Measurements from ENCODE around the gene DKC1. TPM values are rescaled to one million over a fixed set of nuclear protein-coding genes. Genes with fewer than 3 reads are reported as not detected.

DKC1 gene
- polyA plus RNA-seq (ENCODE audit: insufficient read length in 3 of 3), result 10 to 100 TPM; 55.2 to 63.5 (median 58.3) TPM

GRCh38 chrX:154762537-154763296, at the start of gene DKC1:
Gene DKC1 (plus strand): TSS chrX:154762864. CDS start chrX:154762966, 102 bp downstream.
- peak; percentile 74 to 85 (median 77) for DNase-seq (ENCODE audit: low read depth in 3 of 3, low spot score in 2 of 3)

- DNase-seq (ENCODE audit: low read depth in 3 of 3, low spot score in 2 of 3), result no peak
Observed at GRCh38 chrX:154714925-154715324, 47.7 kb upstream of the DKC1 start.

GRCh38 chrX:154715825-154716224, 46.8 kb upstream of the DKC1 start:
- DNase-seq (ENCODE audit: low read depth in 3 of 3, low spot score in 2 of 3), result no peak

- DNase-seq (ENCODE audit: low read depth in 3 of 3, low spot score in 2 of 3), result no peak
Observed at GRCh38 chrX:154717824-154718223, 44.8 kb upstream of the DKC1 start.

GRCh38 chrX:154718616-154719015, 44.0 kb upstream of the DKC1 start:
- DNase-seq (ENCODE audit: low read depth in 3 of 3, low spot score in 2 of 3), result no peak

DNA sequence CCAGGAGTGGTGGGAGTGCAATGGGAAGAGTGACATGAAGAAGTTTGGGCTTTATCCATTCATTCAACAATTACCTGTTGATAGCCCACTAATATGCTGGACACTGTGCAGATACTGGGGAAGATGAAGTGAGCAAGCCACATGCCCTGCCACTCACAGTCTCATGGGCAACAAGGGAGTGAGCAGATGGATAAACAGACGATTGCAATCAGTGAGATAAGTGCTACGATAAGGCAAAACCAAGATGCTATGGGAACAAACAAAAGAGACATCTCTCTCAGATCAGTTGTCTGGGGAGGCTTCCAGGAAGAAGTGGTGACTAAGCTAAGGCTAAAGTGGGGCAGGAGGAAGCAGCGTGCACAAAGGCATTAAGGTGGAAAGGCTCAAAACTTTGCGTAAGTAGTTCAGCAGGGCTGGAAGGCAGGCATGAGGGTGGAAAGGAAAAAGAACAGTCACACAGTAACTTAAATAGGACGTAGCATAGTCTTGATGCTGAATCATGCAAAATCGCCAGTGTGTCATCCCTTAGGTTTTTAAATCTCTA, 43.5 kb upstream of the DKC1 start:
- no peak for DNase-seq (ENCODE audit: low read depth in 3 of 3, low spot score in 2 of 3)

DNA sequence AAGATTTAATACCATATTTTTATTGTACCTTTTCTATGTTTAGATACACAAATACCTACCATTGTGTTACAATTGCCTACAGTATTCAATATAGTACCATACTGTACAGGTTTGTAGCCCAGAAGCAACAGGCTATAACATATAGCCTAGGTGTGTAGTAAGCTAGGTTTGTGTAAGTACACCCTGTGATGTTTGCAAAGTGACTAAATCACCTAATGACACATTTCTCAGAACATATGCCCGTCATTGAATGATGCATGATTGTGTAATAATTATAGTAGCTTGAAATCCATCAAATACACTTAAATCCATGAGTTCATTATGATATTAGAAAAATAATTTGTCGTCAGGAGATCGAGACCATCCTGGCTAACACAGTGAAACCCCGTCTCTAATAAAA, 42.6 kb upstream of the DKC1 start:
- no peak for DNase-seq (ENCODE audit: low read depth in 3 of 3, low spot score in 2 of 3)

GRCh38 chrX:154721155-154721554, 41.5 kb upstream of the DKC1 start:
- DNase-seq (ENCODE audit: low read depth in 3 of 3, low spot score in 2 of 3), result no peak

GRCh38 chrX:154724993-154725756, 37.5 kb upstream of the DKC1 start:
- DNase-seq (ENCODE audit: low read depth in 3 of 3, low spot score in 2 of 3), result no peak

DNA sequence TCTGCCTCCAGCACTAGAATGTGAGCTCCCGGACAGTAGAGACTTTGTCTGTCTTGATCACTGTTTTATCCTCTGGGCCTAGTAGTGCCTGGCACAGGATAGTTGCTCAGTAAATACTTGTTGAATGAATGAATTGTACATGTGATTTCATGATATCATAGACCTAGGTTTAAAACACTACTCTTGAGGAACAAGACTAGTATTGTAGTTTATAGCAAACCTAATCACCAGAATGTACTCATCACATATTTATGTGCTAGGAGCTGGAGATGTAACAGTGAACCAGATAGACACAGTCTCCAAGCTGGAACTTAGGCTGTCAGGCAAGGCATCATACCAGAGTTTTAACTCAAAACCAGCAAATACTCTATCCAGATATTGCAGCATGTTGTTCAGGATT, 35.2 kb upstream of the DKC1 start:
- no peak for DNase-seq (ENCODE audit: low read depth in 3 of 3, low spot score in 2 of 3)

GRCh38 chrX:154727871-154728270, 34.8 kb upstream of the DKC1 start:
- DNase-seq (ENCODE audit: low read depth in 3 of 3, low spot score in 2 of 3), result no peak

DNA sequence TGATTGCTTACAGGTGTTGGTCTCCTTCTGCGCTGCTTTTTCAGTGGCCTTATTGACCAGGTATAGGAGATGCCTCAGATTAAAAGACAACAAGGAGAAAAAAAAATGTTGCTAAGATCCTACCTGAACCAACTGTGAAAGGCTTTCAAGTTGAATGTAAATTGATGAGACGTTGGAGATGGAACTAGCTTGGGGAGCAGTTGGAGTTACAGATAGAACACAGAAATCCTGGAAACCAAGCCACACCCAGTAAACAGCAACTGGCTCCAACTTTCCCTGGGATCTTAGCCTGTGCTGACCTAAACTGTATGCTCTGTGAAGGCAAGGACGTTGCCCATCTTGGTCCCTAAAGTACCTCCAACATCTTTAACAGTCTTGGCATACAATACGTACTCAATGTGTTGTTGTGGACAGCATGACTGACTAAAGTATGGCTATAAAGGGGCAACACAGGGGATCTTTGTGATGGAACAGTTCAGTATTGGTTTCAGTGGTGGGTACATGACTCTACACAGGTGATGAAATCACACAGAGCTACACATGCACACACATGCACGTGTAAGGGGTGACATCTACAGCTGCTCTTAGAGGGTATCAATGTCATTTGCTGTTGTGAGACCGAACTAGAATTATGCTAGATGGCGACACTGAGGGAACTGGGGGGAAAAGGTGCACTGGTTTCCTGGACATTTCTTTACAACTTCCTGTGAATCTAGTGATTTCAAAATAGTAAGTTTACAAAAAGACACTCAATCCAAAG, 34.1 kb upstream of the DKC1 start:
- DNase-seq (ENCODE audit: low read depth in 3 of 3, low spot score in 2 of 3), result no peak

DNA sequence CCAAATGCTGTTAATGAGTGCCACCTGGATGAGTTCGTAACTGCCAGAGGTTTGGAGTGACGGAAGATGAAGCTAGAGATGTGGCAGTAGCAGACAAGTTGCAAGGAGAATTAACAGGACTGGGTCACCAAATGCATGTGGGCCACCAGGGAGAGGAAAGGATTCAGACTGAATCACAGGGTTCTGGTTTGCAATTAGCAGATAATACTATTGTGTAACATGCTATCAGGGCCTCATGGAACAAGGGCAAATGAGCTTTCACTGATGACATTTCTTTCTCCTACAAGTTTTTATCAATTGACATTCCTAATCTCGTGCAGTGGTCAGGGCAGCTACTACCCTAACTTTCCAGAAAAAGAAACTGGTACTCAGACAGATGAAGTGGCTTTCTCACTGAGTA, 33.2 kb upstream of the DKC1 start:
- no peak for DNase-seq (ENCODE audit: low read depth in 3 of 3, low spot score in 2 of 3)

- DNase-seq (ENCODE audit: low read depth in 3 of 3, low spot score in 2 of 3), result no peak
Observed at GRCh38 chrX:154730253-154730891, 32.3 kb upstream of the DKC1 start.

DNA sequence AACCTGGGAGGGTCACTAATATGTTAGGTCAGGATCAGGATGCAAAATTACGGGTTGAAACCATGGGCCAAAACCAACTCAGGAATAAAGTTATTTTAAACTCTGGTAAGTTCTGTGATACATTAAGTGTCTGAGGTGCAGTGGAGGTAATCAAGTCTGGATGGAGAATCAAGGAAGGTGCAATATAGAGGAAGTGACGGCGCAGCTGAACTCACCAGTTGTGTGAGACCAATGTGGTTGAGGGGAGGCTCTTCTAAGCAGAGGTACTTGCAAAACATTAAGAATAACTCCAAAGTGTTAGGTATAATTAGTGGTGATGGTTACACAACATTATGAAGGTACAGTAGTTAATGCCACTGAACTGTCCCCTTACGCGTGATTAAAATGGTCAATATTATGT, 31.5 kb upstream of the DKC1 start:
- DNase-seq (ENCODE audit: low read depth in 3 of 3, low spot score in 2 of 3), result no peak

DNA sequence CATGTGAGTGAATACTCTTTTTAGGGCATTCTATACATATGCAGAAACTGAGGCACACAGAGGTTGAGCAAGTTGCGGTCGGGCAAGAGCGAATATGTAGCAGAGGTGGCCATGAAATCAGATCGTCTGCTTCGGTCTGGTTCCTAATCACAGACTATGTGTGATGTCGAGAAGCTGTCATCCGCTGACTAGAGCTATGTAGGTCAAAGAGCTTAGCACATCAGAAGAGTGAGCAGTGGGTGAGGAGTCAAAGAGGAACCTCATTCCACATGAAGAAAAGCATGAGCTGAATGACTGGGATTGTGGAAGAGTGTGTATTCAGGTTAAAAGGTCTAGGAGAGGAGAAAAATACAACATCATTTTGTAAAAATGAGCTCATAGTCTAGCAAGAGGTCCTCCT, 30.8 kb upstream of the DKC1 start:
- DNase-seq (ENCODE audit: low read depth in 3 of 3, low spot score in 2 of 3), result no peak

- DNase-seq (ENCODE audit: low read depth in 3 of 3, low spot score in 2 of 3), result no peak
Observed at GRCh38 chrX:154732421-154733065, 30.1 kb upstream of the DKC1 start.

- no peak for DNase-seq (ENCODE audit: low read depth in 3 of 3, low spot score in 2 of 3)
Observed at GRCh38 chrX:154733066-154733425, 29.6 kb upstream of the DKC1 start.

GRCh38 chrX:154734061-154734781, 28.4 kb upstream of the DKC1 start:
- DNase-seq (ENCODE audit: low read depth in 3 of 3, low spot score in 2 of 3), result no peak

Data from right renal cortex interstitium (tissue), 3 donors.